ENCODE results near the gene HMGCR.

The HMGCR gene

DNA sequence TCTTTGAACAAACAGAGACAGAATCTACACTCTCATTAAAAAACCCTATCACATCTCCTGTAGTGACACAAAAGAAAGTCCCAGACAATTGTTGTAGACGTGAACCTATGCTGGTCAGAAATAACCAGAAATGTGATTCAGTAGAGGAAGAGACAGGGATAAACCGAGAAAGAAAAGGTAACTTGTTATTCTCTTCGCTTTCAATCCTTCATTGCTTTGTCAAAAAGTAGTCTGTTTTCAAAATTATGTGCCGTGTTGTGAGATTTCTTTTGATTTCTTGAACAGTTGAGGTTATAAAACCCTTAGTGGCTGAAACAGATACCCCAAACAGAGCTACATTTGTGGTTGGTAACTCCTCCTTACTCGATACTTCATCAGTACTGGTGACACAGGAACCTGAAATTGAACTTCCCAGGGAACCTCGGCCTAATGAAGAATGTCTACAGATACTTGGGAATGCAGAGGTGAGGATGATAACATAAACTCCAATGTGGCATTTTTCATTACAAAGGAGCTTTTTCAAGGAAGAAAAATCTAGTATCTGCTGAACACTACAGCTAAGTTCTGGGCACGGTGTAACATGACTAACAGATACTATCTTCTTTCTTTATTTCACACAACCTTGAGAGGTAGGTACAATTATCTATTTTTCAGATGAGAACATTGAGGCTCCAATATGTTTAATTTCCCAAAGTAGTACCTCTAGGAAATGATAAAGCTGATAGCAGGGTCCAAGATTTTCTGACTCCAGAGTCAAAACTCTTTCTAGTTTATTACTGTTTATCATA, 14.3 kb downstream of the HMGCR start:
- no peaks in the 10 kb centered on the region for H3K27me3 ChIP-seq (ENCODE audit: insufficient read depth, low read length, poor library complexity, severe bottlenecking)
- TF ChIP-seq EZH2phosphoT487 (IDR thresholded peaks at IDR 0.05; ENCODE audit: borderline replicate concordance): no peak
- no peak overlapping the region for H3K9ac ChIP-seq (ENCODE audit: low read depth, low read length, poor library complexity, severe bottlenecking)
- peaks cover 79% of the 10 kb centered on the region for H3K79me2 ChIP-seq (ENCODE audit: insufficient read depth, low read length)
- peaks cover 6% of the 10 kb centered on the region for H3K4me1 ChIP-seq (ENCODE audit: insufficient read depth, low read length, poor library complexity, severe bottlenecking)
- peaks cover 80% of the 10 kb centered on the region for H4K20me1 ChIP-seq (ENCODE audit: insufficient read depth, low read length, poor library complexity, severe bottlenecking)
- H3K9me3 ChIP-seq (ENCODE audit: insufficient read depth, low read depth, low read length): no peaks in the 10 kb centered on the region
- peaks cover 97% of the 10 kb centered on the region for H3K36me3 ChIP-seq (ENCODE audit: insufficient read depth, low read length)
- no peaks in the 10 kb centered on the region for H3F3A ChIP-seq (ENCODE audit: low read depth)
- H3K4me3 ChIP-seq (ENCODE audit: low read length, poor library complexity, severe bottlenecking): no peak overlapping the region
- no peak overlapping the region for H3K4me2 ChIP-seq (ENCODE audit: low read depth, low read length, poor library complexity, severe bottlenecking)
- H3K9me2 ChIP-seq (replicated peaks; ENCODE audit: low read depth, low read length): no peaks in the 10 kb centered on the region
- no peak overlapping the region for H2AFZ ChIP-seq (ENCODE audit: low read length)

DNA sequence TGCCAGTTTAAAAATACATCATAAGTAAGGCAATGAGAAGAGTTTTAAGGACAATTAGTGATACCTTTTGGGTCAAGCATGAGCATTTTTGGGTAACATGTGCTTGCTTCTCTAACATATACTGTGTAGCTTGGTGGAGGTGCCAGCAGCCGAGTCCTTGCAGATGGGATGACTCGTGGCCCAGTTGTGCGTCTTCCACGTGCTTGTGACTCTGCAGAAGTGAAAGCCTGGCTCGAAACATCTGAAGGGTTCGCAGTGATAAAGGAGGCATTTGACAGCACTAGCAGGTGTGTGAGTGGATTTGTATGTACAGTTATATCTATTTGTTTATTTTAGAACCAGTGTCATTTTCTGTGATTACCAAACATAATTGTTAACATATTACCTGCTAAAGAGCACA, 18.2 kb downstream of the HMGCR start:
- Histone ChIP-seq H3K4me1 (ENCODE audit: insufficient read depth, low read length, poor library complexity, severe bottlenecking) (no peaks in the 10 kb centered on the region), H3K9me2 (replicated peaks; ENCODE audit: low read depth, low read length) (no peaks in the 10 kb centered on the region), H3K27me3 (ENCODE audit: insufficient read depth, low read length, poor library complexity, severe bottlenecking) (no peaks in the 10 kb centered on the region), H3K79me2 (ENCODE audit: insufficient read depth, low read length) (peaks cover 40% of the 10 kb centered on the region; the same call in 1 of the 2 replicates), H3K9me3 (ENCODE audit: insufficient read depth, low read depth, low read length) (no peaks in the 10 kb centered on the region), H2AFZ (ENCODE audit: low read length) (no peak overlapping the region), H4K20me1 (ENCODE audit: insufficient read depth, low read length, poor library complexity, severe bottlenecking) (peaks cover 71% of the 10 kb centered on the region), H3K4me2 (ENCODE audit: low read depth, low read length, poor library complexity, severe bottlenecking) (no peak overlapping the region), H3K4me3 (ENCODE audit: low read length, poor library complexity, severe bottlenecking) (no peak overlapping the region), H3K9ac (ENCODE audit: low read depth, low read length, poor library complexity, severe bottlenecking) (no peak overlapping the region), H3K36me3 (ENCODE audit: insufficient read depth, low read length) (peaks cover 98% of the 10 kb centered on the region), H3F3A (ENCODE audit: low read depth) (no peaks in the 10 kb centered on the region)
- TF ChIP-seq EZH2phosphoT487 (IDR thresholded peaks at IDR 0.05; ENCODE audit: borderline replicate concordance): no peak
- TF ChIP-seq, protein P1, sequence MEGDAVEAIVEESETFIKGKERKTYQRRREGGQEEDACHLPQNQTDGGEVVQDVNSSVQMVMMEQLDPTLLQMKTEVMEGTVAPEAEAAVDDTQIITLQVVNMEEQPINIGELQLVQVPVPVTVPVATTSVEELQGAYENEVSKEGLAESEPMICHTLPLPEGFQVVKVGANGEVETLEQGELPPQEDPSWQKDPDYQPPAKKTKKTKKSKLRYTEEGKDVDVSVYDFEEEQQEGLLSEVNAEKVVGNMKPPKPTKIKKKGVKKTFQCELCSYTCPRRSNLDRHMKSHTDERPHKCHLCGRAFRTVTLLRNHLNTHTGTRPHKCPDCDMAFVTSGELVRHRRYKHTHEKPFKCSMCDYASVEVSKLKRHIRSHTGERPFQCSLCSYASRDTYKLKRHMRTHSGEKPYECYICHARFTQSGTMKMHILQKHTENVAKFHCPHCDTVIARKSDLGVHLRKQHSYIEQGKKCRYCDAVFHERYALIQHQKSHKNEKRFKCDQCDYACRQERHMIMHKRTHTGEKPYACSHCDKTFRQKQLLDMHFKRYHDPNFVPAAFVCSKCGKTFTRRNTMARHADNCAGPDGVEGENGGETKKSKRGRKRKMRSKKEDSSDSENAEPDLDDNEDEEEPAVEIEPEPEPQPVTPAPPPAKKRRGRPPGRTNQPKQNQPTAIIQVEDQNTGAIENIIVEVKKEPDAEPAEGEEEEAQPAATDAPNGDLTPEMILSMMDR (conservative IDR thresholded peaks at IDR 0.05; ENCODE audit: low read length): no peak

DNA sequence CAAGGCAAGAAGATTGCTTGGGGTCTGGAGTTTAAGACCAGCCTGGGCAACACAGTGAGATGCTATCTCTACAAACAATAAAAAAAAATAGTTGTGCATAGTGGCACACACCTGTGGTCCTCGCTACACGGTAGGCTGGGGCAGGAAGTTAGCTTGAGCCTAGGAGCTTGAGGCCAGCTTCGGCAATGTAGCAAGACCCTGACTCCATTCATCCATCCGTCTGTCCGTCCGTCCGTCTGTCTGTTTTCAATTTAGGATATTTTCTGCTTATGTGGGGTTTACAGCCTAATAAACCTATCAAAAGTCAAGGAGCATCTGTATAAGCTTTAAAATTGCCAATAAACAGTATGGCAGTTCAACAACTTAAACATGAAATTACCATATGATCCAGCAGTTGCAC, 19.7 kb downstream of the HMGCR start:
- H3K9me3 ChIP-seq (ENCODE audit: insufficient read depth, low read depth, low read length): no peaks in the 10 kb centered on the region
- no peak overlapping the region for H2AFZ ChIP-seq (ENCODE audit: low read length)
- peaks cover 5% of the 10 kb centered on the region; the same call in 1 of the 2 replicates for H3F3A ChIP-seq (ENCODE audit: low read depth)
- H3K9me2 ChIP-seq (replicated peaks; ENCODE audit: low read depth, low read length): no peaks in the 10 kb centered on the region
- H3K9ac ChIP-seq (ENCODE audit: low read depth, low read length, poor library complexity, severe bottlenecking): no peak overlapping the region
- H4K20me1 ChIP-seq (ENCODE audit: insufficient read depth, low read length, poor library complexity, severe bottlenecking): peaks cover 72% of the 10 kb centered on the region
- no peak overlapping the region for H3K4me2 ChIP-seq (ENCODE audit: low read depth, low read length, poor library complexity, severe bottlenecking)
- no peak overlapping the region for H3K4me3 ChIP-seq (ENCODE audit: low read length, poor library complexity, severe bottlenecking)
- no peak for TF ChIP-seq EZH2phosphoT487 (IDR thresholded peaks at IDR 0.05; ENCODE audit: borderline replicate concordance)
- TF ChIP-seq, protein P1 (conservative IDR thresholded peaks at IDR 0.05; ENCODE audit: low read length): no peak
- H3K4me1 ChIP-seq (ENCODE audit: insufficient read depth, low read length, poor library complexity, severe bottlenecking): no peaks in the 10 kb centered on the region
- peaks cover 97% of the 10 kb centered on the region for H3K36me3 ChIP-seq (ENCODE audit: insufficient read depth, low read length)
- no peaks in the 10 kb centered on the region for H3K27me3 ChIP-seq (ENCODE audit: insufficient read depth, low read length, poor library complexity, severe bottlenecking)
- peaks cover 25% of the 10 kb centered on the region; the same call in 1 of the 2 replicates for H3K79me2 ChIP-seq (ENCODE audit: insufficient read depth, low read length)

All from Loucy (cell line).